HEK293 (cell line): Measurements from ENCODE around the gene SLC5A1.

Experiments used
- BCL11A ChIP-seq: fragments of 450-650 bp; formaldehyde crosslinking; IDR thresholded peaks from 2 replicates; pipeline ENCODE4 v1.5.1; 2016; ENCODE audit warnings: low read depth, missing biosample characterization, missing genetic modification characterization
- KLF9 ChIP-seq: fragments of 450-650 bp; formaldehyde crosslinking; IDR thresholded peaks from 2 replicates; pipeline ENCODE4 v1.5.1; 2016; ENCODE audit warnings: missing biosample characterization, missing genetic modification characterization, low read depth
- PRDM1 ChIP-seq: fragments of 450-650 bp; formaldehyde crosslinking; IDR thresholded peaks from 2 replicates; pipeline ENCODE4; 2016; ENCODE audit warnings: missing biosample characterization, missing genetic modification characterization
- SCRT1 ChIP-seq: fragments of 450-650 bp; formaldehyde crosslinking; IDR thresholded peaks from 2 replicates; pipeline ENCODE4 v1.5.1; 2016; ENCODE audit warnings: missing biosample characterization, missing genetic modification characterization, borderline replicate concordance
- ZNF112 ChIP-seq: fragments of 450-650 bp; formaldehyde crosslinking; IDR thresholded peaks from 2 replicates; pipeline ENCODE4 v1.5.0; 2017; ENCODE audit warnings: missing biosample characterization, missing genetic modification characterization
- ZNF146 ChIP-seq: fragments of 450-650 bp; formaldehyde crosslinking; IDR thresholded peaks from 2 replicates; pipeline ENCODE4 v1.5.1; 2016; ENCODE audit warnings: missing biosample characterization, missing genetic modification characterization
- ZNF23 ChIP-seq: fragments of 450-650 bp; formaldehyde crosslinking; IDR thresholded peaks from 2 replicates; pipeline ENCODE4 v1.5.1; 2016; ENCODE audit warnings: missing biosample characterization, missing genetic modification characterization, borderline replicate concordance
- ZNF239 ChIP-seq: fragments of 450-650 bp; formaldehyde crosslinking; IDR thresholded peaks from 2 replicates; pipeline ENCODE4 v1.5.1; 2016; ENCODE audit warnings: missing biosample characterization, missing genetic modification characterization
- ZNF24 ChIP-seq: fragments of 450-650 bp; formaldehyde crosslinking; IDR thresholded peaks from 2 replicates; pipeline ENCODE4 v1.5.1; 2016; ENCODE audit warnings: missing biosample characterization, missing genetic modification characterization
- ZNF394 ChIP-seq: fragments of 450-650 bp; formaldehyde crosslinking; IDR thresholded peaks from 2 replicates; pipeline ENCODE4 v1.5.1; 2016; ENCODE audit warnings: missing biosample characterization, missing genetic modification characterization, mild to moderate bottlenecking, moderate library complexity, borderline replicate concordance
- ZNF426 ChIP-seq: fragments of 450-650 bp; formaldehyde crosslinking; IDR thresholded peaks from 2 replicates; pipeline ENCODE4 v1.5.1; 2017; ENCODE audit warnings: missing biosample characterization, missing genetic modification characterization, mild to moderate bottlenecking, inconsistent platforms, moderate library complexity
- ZNF433 ChIP-seq: fragments of 450-650 bp; formaldehyde crosslinking; IDR thresholded peaks from 2 replicates; pipeline ENCODE4 v1.5.1; 2016; ENCODE audit warnings: missing biosample characterization, missing genetic modification characterization, low read depth
- ZNF530 ChIP-seq: fragments of 450-650 bp; formaldehyde crosslinking; IDR thresholded peaks from 2 replicates; pipeline ENCODE4 v1.5.1; 2016; ENCODE audit warnings: low read depth, missing biosample characterization, missing genetic modification characterization
- ZNF549 ChIP-seq: fragments of 450-650 bp; IDR thresholded peaks from 2 replicates; pipeline ENCODE4 v1.5.1; 2018; ENCODE audit warnings: missing biosample characterization, missing genetic modification characterization, mild to moderate bottlenecking, inconsistent platforms, moderate library complexity
- ZNF560 ChIP-seq: fragments of 450-650 bp; formaldehyde crosslinking; IDR thresholded peaks from 2 replicates; pipeline ENCODE4 v1.5.1; 2017; ENCODE audit warnings: missing biosample characterization, missing genetic modification characterization, borderline replicate concordance
- ZNF76 ChIP-seq: fragments of 450-650 bp; formaldehyde crosslinking; IDR thresholded peaks from 2 replicates; pipeline ENCODE4; 2016; ENCODE audit warnings: low read depth, missing biosample characterization, missing genetic modification characterization, borderline replicate concordance
- ZNF785 ChIP-seq: fragments of 450-650 bp; formaldehyde crosslinking; IDR thresholded peaks from 2 replicates; pipeline ENCODE4 v1.5.1; 2016; ENCODE audit warnings: missing biosample characterization, missing genetic modification characterization
- ZNF792 ChIP-seq: fragments of 450-650 bp; formaldehyde crosslinking; IDR thresholded peaks from 2 replicates; pipeline ENCODE4 v1.5.1; 2016; ENCODE audit warnings: missing biosample characterization, missing genetic modification characterization
- ZNF837 ChIP-seq: fragments of 450-650 bp; formaldehyde crosslinking; IDR thresholded peaks from 2 replicates; pipeline ENCODE4 v1.5.1; 2016; ENCODE audit warnings: missing biosample characterization, missing genetic modification characterization
- ZSCAN16 ChIP-seq: fragments of 450-650 bp; formaldehyde crosslinking; IDR thresholded peaks from 2 replicates; pipeline ENCODE4 v1.5.1; 2016; ENCODE audit warnings: missing biosample characterization, missing genetic modification characterization
- TF ChIP-seq, protein P1 (sequence below): fragments of 450-650 bp; formaldehyde crosslinking; IDR thresholded peaks from 2 replicates; pipeline ENCODE4 v1.5.1; 2016; ENCODE audit warnings: missing biosample characterization, missing genetic modification characterization
- TF ChIP-seq, protein P2 (sequence below): fragments of 450-650 bp; formaldehyde crosslinking; IDR thresholded peaks from 2 replicates; pipeline ENCODE4 v1.5.1; 2016; ENCODE audit warnings: missing biosample characterization, missing genetic modification characterization
- TF ChIP-seq, protein P3 (sequence below): fragments of 450-650 bp; formaldehyde crosslinking; IDR thresholded peaks from 2 replicates; pipeline ENCODE4 v1.5.1; 2016; ENCODE audit warnings: missing biosample characterization, missing genetic modification characterization
- TF ChIP-seq, protein P4 (sequence below): fragments of 450-650 bp; formaldehyde crosslinking; IDR thresholded peaks from 2 replicates; pipeline ENCODE4 v1.5.1; 2016; ENCODE audit warnings: missing biosample characterization, missing genetic modification characterization, low read depth
- TF ChIP-seq, protein P5 (sequence below): fragments of 450-650 bp; formaldehyde crosslinking; IDR thresholded peaks from 2 replicates; pipeline ENCODE4 v1.5.1; 2016; ENCODE audit warnings: missing biosample characterization, missing genetic modification characterization
- TF ChIP-seq, protein P6 (sequence below): fragments of 450-650 bp; formaldehyde crosslinking; IDR thresholded peaks from 2 replicates; pipeline ENCODE4; 2016; ENCODE audit warnings: missing biosample characterization, missing genetic modification characterization
- TF ChIP-seq, protein P7 (sequence below): fragments of 450-650 bp; formaldehyde crosslinking; IDR thresholded peaks from 2 replicates; pipeline ENCODE4 v1.5.1; 2017; ENCODE audit warnings: missing biosample characterization, missing genetic modification characterization

The SLC5A1 gene

DNA sequence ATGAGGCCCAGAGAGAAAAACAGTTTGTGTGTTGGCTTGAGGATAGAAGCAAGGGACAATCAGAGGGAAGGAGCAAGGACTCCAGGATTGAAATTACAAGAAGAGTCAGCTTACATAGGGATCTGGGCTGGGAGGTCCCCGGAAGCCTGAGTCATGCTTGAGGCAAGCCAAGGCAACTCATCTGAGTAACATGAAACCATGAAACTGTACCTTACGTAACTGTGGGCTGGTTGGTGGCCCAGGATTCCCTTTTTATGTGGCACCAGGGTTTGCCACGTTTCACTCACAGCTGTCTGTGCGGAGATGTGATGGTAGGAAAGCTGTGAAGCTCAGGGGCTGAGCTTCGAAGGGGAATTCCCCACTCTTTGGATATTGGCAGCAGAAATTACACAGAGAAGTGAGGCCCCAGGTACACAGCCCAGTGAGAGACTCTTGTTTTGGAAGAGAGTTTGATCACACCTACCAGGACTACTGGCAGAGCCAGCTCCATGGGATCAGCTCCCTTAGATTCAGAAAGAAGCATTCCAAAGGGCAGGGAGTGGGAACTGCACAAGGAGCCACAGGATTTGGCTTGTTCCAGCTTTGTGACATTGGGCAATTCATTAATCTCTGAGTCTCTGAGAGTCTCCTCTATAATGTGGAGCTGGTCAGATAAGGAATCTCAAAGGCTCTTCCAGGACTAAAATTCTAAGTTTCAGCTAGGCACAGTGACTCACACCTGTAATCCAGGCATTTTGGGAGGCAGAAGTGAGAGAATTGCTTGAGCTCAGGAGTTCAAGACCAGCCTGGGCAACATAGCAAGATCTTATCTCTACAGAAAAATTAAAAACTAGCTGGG, 7.8 kb downstream of the SLC5A1 start (continued):
- TF ChIP-seq, protein P1, sequence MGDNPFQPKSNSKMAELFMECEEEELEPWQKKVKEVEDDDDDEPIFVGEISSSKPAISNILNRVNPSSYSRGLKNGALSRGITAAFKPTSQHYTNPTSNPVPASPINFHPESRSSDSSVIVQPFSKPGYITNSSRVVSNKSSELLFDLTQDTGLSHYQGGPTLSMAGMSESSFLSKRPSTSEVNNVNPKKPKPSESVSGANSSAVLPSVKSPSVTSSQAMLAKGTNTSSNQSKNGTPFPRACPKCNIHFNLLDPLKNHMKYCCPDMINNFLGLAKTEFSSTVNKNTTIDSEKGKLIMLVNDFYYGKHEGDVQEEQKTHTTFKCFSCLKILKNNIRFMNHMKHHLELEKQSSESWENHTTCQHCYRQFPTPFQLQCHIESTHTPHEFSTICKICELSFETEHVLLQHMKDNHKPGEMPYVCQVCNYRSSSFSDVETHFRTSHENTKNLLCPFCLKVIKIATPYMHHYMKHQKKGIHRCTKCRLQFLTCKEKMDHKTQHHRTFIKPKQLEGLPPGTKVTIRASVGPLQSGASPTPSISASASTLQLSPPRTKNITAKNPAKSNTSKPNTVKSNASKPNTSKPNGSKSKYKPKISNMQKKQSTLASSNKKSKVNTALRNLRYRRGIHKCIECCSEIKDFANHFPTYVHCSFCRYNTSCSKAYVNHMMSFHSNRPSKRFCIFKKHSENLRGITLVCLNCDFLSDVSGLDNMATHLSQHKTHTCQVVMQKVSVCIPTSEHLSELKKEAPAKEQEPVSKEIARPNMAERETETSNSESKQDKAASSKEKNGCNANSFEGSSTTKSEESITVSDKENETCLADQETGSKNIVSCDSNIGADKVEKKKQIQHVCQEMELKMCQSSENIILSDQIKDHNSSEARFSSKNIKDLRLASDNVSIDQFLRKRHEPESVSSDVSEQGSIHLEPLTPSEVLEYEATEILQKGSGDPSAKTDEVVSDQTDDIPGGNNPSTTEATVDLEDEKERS = no peak
- TF ChIP-seq ZNF530 (tag by site-specific recombination) (no peak), ZNF560 (no peak), ZNF146 (tag by site-specific recombination) (no peak), ZSCAN16 (tag by site-specific recombination) (no peak), ZNF837 (no peak), ZNF239 (no peak), ZNF433 (no peak), ZNF112 (no peak), ZNF785 (tag by site-specific recombination) (no peak), ZNF792 (tag by site-specific recombination) (peak; percentile 91), BCL11A (tag by site-specific recombination) (no peak), ZNF394 (tag by site-specific recombination) (peak; percentile 31; the same call in 1 of the 2 replicates), ZNF426 (tag by site-specific recombination) (no peak), ZNF23 (tag by site-specific recombination) (no peak), PRDM1 (tag by site-specific recombination) (peak; percentile 74), ZNF76 (tag by site-specific recombination) (peak; percentile 55; the same call in 1 of the 2 replicates), KLF9 (tag by site-specific recombination) (no peak), SCRT1 (no peak), ZNF24 (tag by site-specific recombination) (peak; percentile 70; the same call in 1 of the 2 replicates), ZNF549 (tag by site-specific recombination) (no peak)
- TF ChIP-seq, protein P2, sequence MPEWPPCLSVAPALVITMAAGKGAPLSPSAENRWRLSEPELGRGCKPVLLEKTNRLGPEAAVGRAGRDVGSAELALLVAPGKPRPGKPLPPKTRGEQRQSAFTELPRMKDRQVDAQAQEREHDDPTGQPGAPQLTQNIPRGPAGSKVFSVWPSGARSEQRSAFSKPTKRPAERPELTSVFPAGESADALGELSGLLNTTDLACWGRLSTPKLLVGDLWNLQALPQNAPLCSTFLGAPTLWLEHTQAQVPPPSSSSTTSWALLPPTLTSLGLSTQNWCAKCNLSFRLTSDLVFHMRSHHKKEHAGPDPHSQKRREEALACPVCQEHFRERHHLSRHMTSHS = no peak
- TF ChIP-seq, protein P3, sequence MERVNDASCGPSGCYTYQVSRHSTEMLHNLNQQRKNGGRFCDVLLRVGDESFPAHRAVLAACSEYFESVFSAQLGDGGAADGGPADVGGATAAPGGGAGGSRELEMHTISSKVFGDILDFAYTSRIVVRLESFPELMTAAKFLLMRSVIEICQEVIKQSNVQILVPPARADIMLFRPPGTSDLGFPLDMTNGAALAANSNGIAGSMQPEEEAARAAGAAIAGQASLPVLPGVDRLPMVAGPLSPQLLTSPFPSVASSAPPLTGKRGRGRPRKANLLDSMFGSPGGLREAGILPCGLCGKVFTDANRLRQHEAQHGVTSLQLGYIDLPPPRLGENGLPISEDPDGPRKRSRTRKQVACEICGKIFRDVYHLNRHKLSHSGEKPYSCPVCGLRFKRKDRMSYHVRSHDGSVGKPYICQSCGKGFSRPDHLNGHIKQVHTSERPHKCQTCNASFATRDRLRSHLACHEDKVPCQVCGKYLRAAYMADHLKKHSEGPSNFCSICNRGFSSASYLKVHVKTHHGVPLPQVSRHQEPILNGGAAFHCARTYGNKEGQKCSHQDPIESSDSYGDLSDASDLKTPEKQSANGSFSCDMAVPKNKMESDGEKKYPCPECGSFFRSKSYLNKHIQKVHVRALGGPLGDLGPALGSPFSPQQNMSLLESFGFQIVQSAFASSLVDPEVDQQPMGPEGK = peak; percentile 76
- TF ChIP-seq, protein P4, sequence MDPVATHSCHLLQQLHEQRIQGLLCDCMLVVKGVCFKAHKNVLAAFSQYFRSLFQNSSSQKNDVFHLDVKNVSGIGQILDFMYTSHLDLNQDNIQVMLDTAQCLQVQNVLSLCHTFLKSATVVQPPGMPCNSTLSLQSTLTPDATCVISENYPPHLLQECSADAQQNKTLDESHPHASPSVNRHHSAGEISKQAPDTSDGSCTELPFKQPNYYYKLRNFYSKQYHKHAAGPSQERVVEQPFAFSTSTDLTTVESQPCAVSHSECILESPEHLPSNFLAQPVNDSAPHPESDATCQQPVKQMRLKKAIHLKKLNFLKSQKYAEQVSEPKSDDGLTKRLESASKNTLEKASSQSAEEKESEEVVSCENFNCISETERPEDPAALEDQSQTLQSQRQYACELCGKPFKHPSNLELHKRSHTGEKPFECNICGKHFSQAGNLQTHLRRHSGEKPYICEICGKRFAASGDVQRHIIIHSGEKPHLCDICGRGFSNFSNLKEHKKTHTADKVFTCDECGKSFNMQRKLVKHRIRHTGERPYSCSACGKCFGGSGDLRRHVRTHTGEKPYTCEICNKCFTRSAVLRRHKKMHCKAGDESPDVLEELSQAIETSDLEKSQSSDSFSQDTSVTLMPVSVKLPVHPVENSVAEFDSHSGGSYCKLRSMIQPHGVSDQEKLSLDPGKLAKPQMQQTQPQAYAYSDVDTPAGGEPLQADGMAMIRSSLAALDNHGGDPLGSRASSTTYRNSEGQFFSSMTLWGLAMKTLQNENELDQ (tag by site-specific recombination) = no peak
- TF ChIP-seq, protein P5, sequence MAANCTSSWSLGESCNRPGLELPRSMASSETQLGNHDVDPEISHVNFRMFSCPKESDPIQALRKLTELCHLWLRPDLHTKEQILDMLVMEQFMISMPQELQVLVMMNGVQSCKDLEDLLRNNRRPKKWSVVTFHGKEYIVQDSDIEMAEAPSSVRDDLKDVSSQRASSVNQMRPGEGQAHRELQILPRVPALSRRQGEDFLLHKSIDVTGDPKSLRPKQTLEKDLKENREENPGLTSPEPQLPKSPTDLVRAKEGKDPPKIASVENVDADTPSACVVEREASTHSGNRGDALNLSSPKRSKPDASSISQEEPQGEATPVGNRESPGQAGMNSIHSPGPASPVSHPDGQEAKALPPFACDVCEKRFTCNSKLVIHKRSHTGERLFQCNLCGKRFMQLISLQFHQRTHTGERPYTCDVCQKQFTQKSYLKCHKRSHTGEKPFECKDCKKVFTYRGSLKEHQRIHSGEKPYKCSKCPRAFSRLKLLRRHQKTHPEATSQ (tag by site-specific recombination) = peak; percentile 56; the same call in 1 of the 2 replicates
- TF ChIP-seq, protein P6, sequence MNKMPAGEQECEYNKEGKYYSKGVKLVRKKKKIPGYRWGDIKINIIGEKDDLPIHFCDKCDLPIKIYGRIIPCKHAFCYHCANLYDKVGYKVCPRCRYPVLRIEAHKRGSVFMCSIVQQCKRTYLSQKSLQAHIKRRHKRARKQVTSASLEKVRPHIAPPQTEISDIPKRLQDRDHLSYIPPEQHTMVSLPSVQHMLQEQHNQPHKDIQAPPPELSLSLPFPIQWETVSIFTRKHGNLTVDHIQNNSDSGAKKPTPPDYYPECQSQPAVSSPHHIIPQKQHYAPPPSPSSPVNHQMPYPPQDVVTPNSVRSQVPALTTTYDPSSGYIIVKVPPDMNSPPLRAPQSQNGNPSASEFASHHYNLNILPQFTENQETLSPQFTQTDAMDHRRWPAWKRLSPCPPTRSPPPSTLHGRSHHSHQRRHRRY (tag by site-specific recombination) = no peak
- TF ChIP-seq, protein P7, sequence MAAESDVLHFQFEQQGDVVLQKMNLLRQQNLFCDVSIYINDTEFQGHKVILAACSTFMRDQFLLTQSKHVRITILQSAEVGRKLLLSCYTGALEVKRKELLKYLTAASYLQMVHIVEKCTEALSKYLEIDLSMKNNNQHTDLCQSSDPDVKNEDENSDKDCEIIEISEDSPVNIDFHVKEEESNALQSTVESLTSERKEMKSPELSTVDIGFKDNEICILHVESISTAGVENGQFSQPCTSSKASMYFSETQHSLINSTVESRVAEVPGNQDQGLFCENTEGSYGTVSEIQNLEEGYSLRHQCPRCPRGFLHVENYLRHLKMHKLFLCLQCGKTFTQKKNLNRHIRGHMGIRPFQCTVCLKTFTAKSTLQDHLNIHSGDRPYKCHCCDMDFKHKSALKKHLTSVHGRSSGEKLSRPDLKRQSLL (tag by site-specific recombination) = peak; percentile 46; the same call in 1 of the 2 replicates
